ENCODE measurements around the gene MGRN1.
A peak's percentile ranks its signal among the peaks of the same experiment; 100 is the strongest.

MGRN1 gene

GRCh38 chr16:4728676-4729075 is 104.0 kb downstream of the MGRN1 start:
- H3F3A ChIP-seq (ENCODE audit: insufficient read depth, low read length) = no peaks in the 10 kb centered on the region
- no peak overlapping the region for H3K4me2 ChIP-seq (ENCODE audit: low read depth, low read length)
- H3K36me3 ChIP-seq (replicated peaks; ENCODE audit: insufficient read depth, low read length) = no peaks in the 10 kb centered on the region
- peaks cover 4% of the 10 kb centered on the region for H3K79me2 ChIP-seq (ENCODE audit: low read length)
- no peak overlapping the region for H3K9ac ChIP-seq (ENCODE audit: low read length)
- H3K27ac ChIP-seq (ENCODE audit: low read length) = no peak overlapping the region
- H3K9me3 ChIP-seq (replicated peaks; ENCODE audit: insufficient read depth, low read length) = no peaks in the 10 kb centered on the region
- H3K27me3 ChIP-seq (replicated peaks; ENCODE audit: insufficient read depth, low read length) = no peaks in the 10 kb centered on the region
- H3K4me3 ChIP-seq (ENCODE audit: low read length) = no peak overlapping the region
- H3K4me1 ChIP-seq (ENCODE audit: low read length) = no peaks in the 10 kb centered on the region
- H4K20me1 ChIP-seq (ENCODE audit: insufficient read depth, low read length) = no peaks in the 10 kb centered on the region
- H3K9me2 ChIP-seq (replicated peaks; ENCODE audit: insufficient read depth, low read length) = no peaks in the 10 kb centered on the region
- no peak for DNase-seq
- no peak for TF ChIP-seq EZH2phosphoT487 (IDR thresholded peaks at IDR 0.05; ENCODE audit: low read length)
- TF ChIP-seq EZH2 (optimal IDR thresholded peaks at IDR 0.05; ENCODE audit: low read depth, low read length) = no peak
- TF ChIP-seq CTCF (IDR thresholded peaks at IDR 0.05; ENCODE audit: low read length) = no peak
- H2AFZ ChIP-seq (ENCODE audit: low read length) = no peak overlapping the region

- no peaks in the 10 kb centered on the region for H3K9me2 ChIP-seq (replicated peaks; ENCODE audit: insufficient read depth, low read length)
- H3K27ac ChIP-seq (ENCODE audit: low read length) = no peak overlapping the region
- peaks cover 6% of the 10 kb centered on the region for H3K79me2 ChIP-seq (ENCODE audit: low read length)
- no peaks in the 10 kb centered on the region for H3K36me3 ChIP-seq (replicated peaks; ENCODE audit: insufficient read depth, low read length)
- no peaks in the 10 kb centered on the region for H3K9me3 ChIP-seq (replicated peaks; ENCODE audit: insufficient read depth, low read length)
- no peak overlapping the region for H3K4me2 ChIP-seq (ENCODE audit: low read depth, low read length)
- H3K9ac ChIP-seq (ENCODE audit: low read length) = no peak overlapping the region
- no peaks in the 10 kb centered on the region for H3K4me1 ChIP-seq (ENCODE audit: low read length)
- no peak overlapping the region for H2AFZ ChIP-seq (ENCODE audit: low read length)
- no peak overlapping the region for H3K4me3 ChIP-seq (ENCODE audit: low read length)
- no peaks in the 10 kb centered on the region for H3K27me3 ChIP-seq (replicated peaks; ENCODE audit: insufficient read depth, low read length)
- H3F3A ChIP-seq (ENCODE audit: insufficient read depth, low read length) = peaks cover 4% of the 10 kb centered on the region
- TF ChIP-seq EZH2 (optimal IDR thresholded peaks at IDR 0.05; ENCODE audit: low read depth, low read length) (no peak), CTCF (IDR thresholded peaks at IDR 0.05; ENCODE audit: low read length) (no peak), EZH2phosphoT487 (IDR thresholded peaks at IDR 0.05; ENCODE audit: low read length) (no peak)
- DNase-seq = no peak
- H4K20me1 ChIP-seq (ENCODE audit: insufficient read depth, low read length) = no peaks in the 10 kb centered on the region
Measured at GRCh38 chr16:4729876-4730275, 105.2 kb downstream of the MGRN1 start.

DNA sequence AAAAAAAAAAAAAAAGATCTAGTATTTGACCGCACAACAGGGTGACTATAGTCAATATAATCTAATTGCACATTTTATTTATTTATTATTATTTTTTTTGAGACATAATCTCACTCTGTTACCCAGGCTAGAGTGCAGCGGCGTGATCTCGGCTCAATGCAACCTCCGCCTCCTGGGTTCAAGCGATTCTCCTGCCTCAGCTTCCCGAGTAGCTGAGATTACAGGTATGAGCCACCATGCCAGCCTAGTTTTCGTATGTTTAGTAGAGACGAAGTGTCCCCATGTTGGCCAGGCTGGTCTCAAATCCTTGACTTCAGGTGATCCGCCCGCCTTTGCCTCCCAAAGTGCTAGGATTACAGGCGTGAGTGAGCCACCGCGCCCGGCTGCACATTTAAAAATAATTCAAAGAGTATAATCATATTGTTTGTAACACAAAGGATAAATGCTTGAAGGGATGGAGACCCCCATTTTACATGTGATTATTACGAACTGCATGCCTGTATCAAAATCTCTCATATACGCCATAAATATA is 108.7 kb downstream of the MGRN1 start:
- Histone ChIP-seq H3F3A (ENCODE audit: insufficient read depth, low read length) (peaks cover 4% of the 10 kb centered on the region), H2AFZ (ENCODE audit: low read length) (peak overlapping the region; percentile 97)

More for the DNA sequence above, 108.7 kb downstream of the MGRN1 start:
- no peaks in the 10 kb centered on the region for H3K36me3 ChIP-seq (replicated peaks; ENCODE audit: insufficient read depth, low read length)
- H3K4me3 ChIP-seq (ENCODE audit: low read length) = peak overlapping the region; percentile 87
- DNase-seq = no peak
- no peaks in the 10 kb centered on the region for H4K20me1 ChIP-seq (ENCODE audit: insufficient read depth, low read length)
- no peak overlapping the region for H3K27ac ChIP-seq (ENCODE audit: low read length)
- peaks cover 6% of the 10 kb centered on the region for H3K79me2 ChIP-seq (ENCODE audit: low read length)
- H3K9ac ChIP-seq (ENCODE audit: low read length) = peak overlapping the region; percentile 81
- peaks cover 5% of the 10 kb centered on the region; the same call in 1 of the 2 replicates for H3K4me1 ChIP-seq (ENCODE audit: low read length)
- no peaks in the 10 kb centered on the region for H3K27me3 ChIP-seq (replicated peaks; ENCODE audit: insufficient read depth, low read length)
- no peaks in the 10 kb centered on the region for H3K9me2 ChIP-seq (replicated peaks; ENCODE audit: insufficient read depth, low read length)
- H3K4me2 ChIP-seq (ENCODE audit: low read depth, low read length) = peak overlapping the region; percentile 86
- H3K9me3 ChIP-seq (replicated peaks; ENCODE audit: insufficient read depth, low read length) = no peaks in the 10 kb centered on the region
- TF ChIP-seq CTCF (IDR thresholded peaks at IDR 0.05; ENCODE audit: low read length) = no peak
- no peak for TF ChIP-seq EZH2phosphoT487 (IDR thresholded peaks at IDR 0.05; ENCODE audit: low read length)
- TF ChIP-seq EZH2 (optimal IDR thresholded peaks at IDR 0.05; ENCODE audit: low read depth, low read length) = no peak

Data from MM.1S (cell line).